Measurements from ENCODE around the gene WDPCP.
"Not testable (repeated sequence)": the region's sequence is repeated elsewhere in the genome, so short reads cannot be mapped to it uniquely, and the experiment has no call there.

GRCh38 chr2:63321973-63322372 is 266.3 kb downstream of the WDPCP start:
- TF ChIP-seq JUNB (IDR thresholded peaks at IDR 0.05; ENCODE audit: unreplicated experiment); CTCF (conservative IDR thresholded peaks at IDR 0.05; ENCODE audit: low read depth in 2 of 2); REST (IDR thresholded peaks at IDR 0.05; ENCODE audit: unreplicated experiment); ZNF114 (CRISPR knock-in tag; IDR thresholded peaks at IDR 0.05); CREB1 (CRISPR knock-in tag; IDR thresholded peaks at IDR 0.05; ENCODE audit: low read depth); EZH2 (IDR thresholded peaks at IDR 0.05; ENCODE audit: low read depth, unreplicated experiment); POLR2AphosphoS5 (IDR thresholded peaks at IDR 0.05; ENCODE audit: low read depth); EZH2phosphoT487 (IDR thresholded peaks at IDR 0.05; ENCODE audit: unreplicated experiment); ZNF462 (CRISPR knock-in tag; IDR thresholded peaks at IDR 0.05); ETS1 (IDR thresholded peaks at IDR 0.05); NANOG (IDR thresholded peaks at IDR 0.05; ENCODE audit: borderline replicate concordance); ZNF331 (CRISPR knock-in tag; IDR thresholded peaks at IDR 0.05; ENCODE audit: low read depth): not testable (repeated sequence)
